Frontal cortex (tissue), 4 donors: ENCODE measurements around the gene DLST. TPM values are rescaled to one million over a fixed set of nuclear protein-coding genes. Genes with fewer than 3 reads are reported as not detected.

ENCODE experiments used
- DNase-seq, 2 donors: peaks; one replicate each; pipeline ENCODE4 v3.0.0; 2012; ENCODE audit warnings: low spot score in 2 of 2
- FAIRE-seq: peaks from 2 replicates; lab custom pipeline; 2012; peaks lifted over from hg19 to GRCh38; lab: Jason Lieb, UNC
- total RNA-seq: library from RNA; depleted of rRNA; stranded (reverse); fragments of >200 nt; gene quantifications from one replicate; pipeline ENCODE4 v1.2.3, GENCODE V29; 2014
- donor health status: control.
- donor health status: control.
- donor health status: control.

DLST gene
- total RNA-seq, 1 donor from 2014 or later = 28.5 TPM

GRCh38 chr14:74949859-74950573 is 68.3 kb downstream of the DLST start:
- DNase-seq (no peak), FAIRE-seq (no peak)

- no peak for DNase-seq
- no peak for FAIRE-seq
Measured at GRCh38 chr14:74950795-74951442, 69.2 kb downstream of the DLST start.

DNA sequence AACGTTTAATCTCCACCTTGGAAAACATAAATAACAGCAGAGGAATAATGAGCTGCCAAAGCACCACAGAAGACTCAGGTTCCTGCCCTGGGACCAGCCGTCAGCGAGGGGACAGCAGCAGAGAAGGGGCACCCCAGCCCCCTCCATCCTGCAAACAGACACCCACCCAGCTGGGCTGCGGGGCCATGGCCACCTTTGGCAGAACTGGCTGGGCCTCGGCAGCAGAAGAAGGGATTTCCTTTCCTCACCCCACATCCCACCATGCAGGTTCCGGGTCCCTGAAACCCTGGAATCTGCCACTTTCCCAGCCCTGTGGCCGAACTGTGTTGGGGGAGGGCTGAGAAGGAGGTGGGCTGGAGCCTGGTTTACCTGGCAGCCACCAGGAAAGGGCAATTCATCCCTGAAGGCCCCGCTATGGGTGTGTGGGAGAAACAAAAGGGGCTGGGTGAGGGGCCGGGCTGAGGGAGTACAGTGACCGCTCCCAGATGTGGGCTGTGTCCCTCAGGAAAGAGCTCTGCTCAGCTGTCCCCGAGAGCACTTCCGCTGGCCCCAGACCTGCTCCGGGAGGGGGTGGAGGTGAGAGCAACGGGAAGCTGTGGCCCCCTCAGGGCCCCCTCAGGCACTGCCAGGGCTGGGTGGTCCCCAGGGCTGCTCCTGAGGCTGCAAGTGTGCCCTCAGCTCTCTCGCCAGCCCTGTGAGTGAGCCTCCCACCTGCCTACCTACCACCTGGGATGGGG is 69.9 kb downstream of the DLST start:
- FAIRE-seq (no peak), DNase-seq (no peak)

GRCh38 chr14:74952180-74952665 is 70.5 kb downstream of the DLST start:
- FAIRE-seq = no peak
- no peak for DNase-seq

GRCh38 chr14:74952697-74953484 is 71.2 kb downstream of the DLST start:
- DNase-seq = no peak
- FAIRE-seq = no peak

Other genes with a start within 250 kb of the DLST start
- 39.5 TPM for gene AREL1, start 168.8 kb upstream of the DLST start, total RNA-seq
- 21.2 TPM for gene FCF1, start 168.8 kb upstream of the DLST start, total RNA-seq
- gene YLPM1, start 118.6 kb upstream of the DLST start, total RNA-seq = 62.0 TPM
- gene PROX2, start 5.8 kb upstream of the DLST start, total RNA-seq = not detected
- 23.6 TPM for gene RPS6KL1, start 41.3 kb downstream of the DLST start, total RNA-seq
- 2.9 TPM for gene PGF, start 73.7 kb downstream of the DLST start, total RNA-seq
- gene EIF2B2, start 121.0 kb downstream of the DLST start, total RNA-seq = 26.5 TPM
- gene MLH3, start 169.6 kb downstream of the DLST start, total RNA-seq = 79.1 TPM
- 17.9 TPM for gene ACYP1, start 182.1 kb downstream of the DLST start, total RNA-seq
- 2.4 TPM for gene ZC2HC1C, start 187.7 kb downstream of the DLST start, total RNA-seq
- gene NEK9, start 245.1 kb downstream of the DLST start, total RNA-seq = 20.0 TPM